Suprapubic skin (tissue), 4 donors: ENCODE measurements around the gene CERS6. TPM values are rescaled to one million over a fixed set of nuclear protein-coding genes. Genes with fewer than 3 reads are reported as not detected.

Source experiments
- DNase-seq, 2 donors: peaks; one replicate each; pipeline ENCODE4 v3.0.0-alpha.2; 2019; ENCODE audit warnings: low spot score in 2 of 2
- H3K27ac ChIP-seq: fragments of 200-600 bp; sonication (generic); one replicate; pipeline ENCODE4 v1.5.1; 2019
- H3K27me3 ChIP-seq: fragments of 200-600 bp; sonication (generic); one replicate; pipeline ENCODE4 v1.5.1; 2019
- H3K36me3 ChIP-seq: fragments of 200-600 bp; sonication (generic); one replicate; pipeline ENCODE4 v1.5.1; 2019
- H3K4me1 ChIP-seq: fragments of 200-600 bp; sonication (generic); one replicate; pipeline ENCODE4 v1.5.1; 2019
- H3K4me3 ChIP-seq: fragments of 200-600 bp; sonication (generic); one replicate; pipeline ENCODE4 v1.5.1; 2019; ENCODE audit warnings: mild to moderate bottlenecking
- H3K9me3 ChIP-seq: fragments of 200-600 bp; sonication (generic); one replicate; pipeline ENCODE4 v1.5.1; 2019
- CTCF ChIP-seq, 2 donors: fragments of 200-600 bp in 1 of 2; fragments of 450-650 bp in 1 of 2; sonication (generic) in 1 of 2; IDR thresholded peaks; one replicate each; pipeline ENCODE4 v1.5.1; 2016 to 2019; ENCODE audit warnings: antibody characterized with exemption in 2 of 2, mild to moderate bottlenecking in 1 of 2, moderate library complexity in 1 of 2
- EP300 ChIP-seq: sonication (generic); formaldehyde crosslinking; IDR thresholded peaks from one replicate; pipeline ENCODE4 v1.6.1; 2017; ENCODE audit warnings: antibody characterized with exemption
- POLR2A ChIP-seq, 2 donors: fragments of 450-650 bp; IDR thresholded peaks; one replicate each; pipeline ENCODE4 v1.6.1; 2017; ENCODE audit warnings: antibody characterized with exemption in 2 of 2, mild to moderate bottlenecking in 2 of 2, moderate library complexity in 2 of 2
- POLR2AphosphoS5 ChIP-seq, 3 donors: sonication (generic); formaldehyde crosslinking; IDR thresholded peaks; one replicate each; pipeline ENCODE4 v1.6.1; 2017; ENCODE audit warnings: antibody characterized with exemption in 3 of 3
- WGBS: methylation state at CpG from one replicate; pipeline ENCODE4 v1.1.5; 2018; 5-methylcytosine and 5-hydroxymethylcytosine counted together
- total RNA-seq, 4 donors: library from RNA; depleted of rRNA; stranded (reverse); fragments of >200 nt; gene quantifications; one replicate each; pipeline ENCODE4 v1.1.0, GENCODE V29; 2016

The CERS6 gene
- total RNA-seq, 4 donors from 2014 or later, result 68.7 to 83.3 (median 77.0) TPM

- H3K4me3 ChIP-seq, result no peak overlapping the region
- H3K9me3 ChIP-seq, result no peaks in the 10 kb centered on the region
- no peak overlapping the region for H3K27ac ChIP-seq
- no peak for TF ChIP-seq EP300
- no peak for TF ChIP-seq CTCF (IDR thresholded peaks at IDR 0.05)
- TF ChIP-seq POLR2A (IDR thresholded peaks at IDR 0.05), result no peak
- TF ChIP-seq POLR2AphosphoS5 (IDR thresholded peaks at IDR 0.05), result no peak
- no peaks in the 10 kb centered on the region for H3K36me3 ChIP-seq
- H3K4me1 ChIP-seq, result no peaks in the 10 kb centered on the region
- no peak for DNase-seq
- WGBS, result 75% methylated on average over 3 of the region's 3 CpGs
- H3K27me3 ChIP-seq, result no peaks in the 10 kb centered on the region
Observed at GRCh38 chr2:168424971-168425370, 31.1 kb upstream of the CERS6 start.

GRCh38 chr2:168426861-168427260, 29.2 kb upstream of the CERS6 start:
- WGBS, result 93% methylated on average over 2 of the region's 2 CpGs
- no peaks in the 10 kb centered on the region for H3K9me3 ChIP-seq

GRCh38 chr2:168427451-168427850, 28.6 kb upstream of the CERS6 start:
- Histone ChIP-seq H3K27ac (no peak overlapping the region), H3K27me3 (no peaks in the 10 kb centered on the region), H3K9me3 (no peaks in the 10 kb centered on the region), H3K4me1 (no peaks in the 10 kb centered on the region), H3K36me3 (no peaks in the 10 kb centered on the region), H3K4me3 (no peak overlapping the region)
- DNase-seq, result no peak
- TF ChIP-seq POLR2A (IDR thresholded peaks at IDR 0.05) (no peak), POLR2AphosphoS5 (IDR thresholded peaks at IDR 0.05) (no peak), EP300 (no peak), CTCF (IDR thresholded peaks at IDR 0.05) (no peak)
- 54% methylated on average over 3 of the region's 3 CpGs for WGBS

More at GRCh38 chr2:168426861-168427260, 29.2 kb upstream of the CERS6 start:
- Histone ChIP-seq H3K36me3 (no peaks in the 10 kb centered on the region), H3K4me3 (no peak overlapping the region), H3K27ac (no peak overlapping the region), H3K4me1 (no peaks in the 10 kb centered on the region), H3K27me3 (no peaks in the 10 kb centered on the region)
- TF ChIP-seq EP300 (no peak), POLR2A (IDR thresholded peaks at IDR 0.05) (no peak), POLR2AphosphoS5 (IDR thresholded peaks at IDR 0.05) (no peak), CTCF (IDR thresholded peaks at IDR 0.05) (no peak)
- DNase-seq, result no peak

DNA sequence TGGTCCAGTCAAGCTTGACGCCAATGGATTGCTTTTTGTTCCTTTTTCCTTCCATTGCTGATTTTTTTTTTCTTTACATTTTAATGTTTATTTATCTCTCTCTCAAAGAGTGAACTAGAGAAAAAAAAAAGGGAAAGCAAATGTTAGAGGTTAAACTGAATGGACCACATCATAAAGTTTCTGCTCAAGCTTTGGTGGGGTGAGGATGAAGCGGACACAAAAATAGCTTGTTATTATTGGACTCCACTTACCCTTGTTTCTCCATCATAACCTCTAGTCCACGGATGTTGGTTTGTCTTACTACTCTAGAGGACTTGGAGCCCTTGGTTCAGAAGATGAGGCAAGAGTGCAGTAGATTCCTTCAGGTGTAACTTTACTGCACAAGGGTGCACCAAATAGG, 27.6 kb upstream of the CERS6 start:
- no peaks in the 10 kb centered on the region for H3K9me3 ChIP-seq
- no peaks in the 10 kb centered on the region for H3K4me1 ChIP-seq
- TF ChIP-seq EP300, result no peak
- no peak for TF ChIP-seq POLR2A (IDR thresholded peaks at IDR 0.05)
- no peak for TF ChIP-seq CTCF (IDR thresholded peaks at IDR 0.05)
- TF ChIP-seq POLR2AphosphoS5 (IDR thresholded peaks at IDR 0.05), result no peak
- 94% methylated on average over 3 of the region's 3 CpGs for WGBS
- H3K4me3 ChIP-seq, result no peak overlapping the region
- no peaks in the 10 kb centered on the region for H3K27me3 ChIP-seq
- no peak for DNase-seq
- H3K36me3 ChIP-seq, result no peaks in the 10 kb centered on the region
- no peak overlapping the region for H3K27ac ChIP-seq

DNA sequence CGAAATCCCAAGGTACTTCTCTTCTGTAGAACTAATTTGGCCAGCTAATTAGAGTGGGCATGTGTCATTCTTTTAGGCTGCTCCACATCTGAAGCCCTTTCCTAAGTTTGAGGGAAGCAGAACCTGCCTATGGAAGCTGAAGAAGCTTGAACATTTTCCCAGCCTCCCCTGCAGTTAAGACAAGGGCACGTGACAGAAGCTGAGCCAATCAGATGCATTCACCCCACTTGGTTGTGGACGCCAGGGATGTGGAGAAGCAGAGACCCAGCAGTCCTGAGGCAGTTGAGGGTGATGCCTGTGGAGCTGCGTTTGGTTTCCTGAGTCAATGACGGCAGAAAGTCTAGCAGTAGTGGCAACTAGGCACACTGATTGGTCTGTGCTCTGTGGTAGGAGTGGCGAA, 26.1 kb upstream of the CERS6 start:
- Histone ChIP-seq H3K27ac (no peak overlapping the region), H3K27me3 (no peaks in the 10 kb centered on the region), H3K36me3 (no peaks in the 10 kb centered on the region), H3K4me3 (no peak overlapping the region), H3K9me3 (no peaks in the 10 kb centered on the region), H3K4me1 (peaks cover 3% of the 10 kb centered on the region)
- WGBS, result 82% methylated on average over 6 of the region's 6 CpGs
- no peak for DNase-seq
- TF ChIP-seq POLR2AphosphoS5 (IDR thresholded peaks at IDR 0.05) (no peak), CTCF (IDR thresholded peaks at IDR 0.05) (no peak), EP300 (no peak), POLR2A (IDR thresholded peaks at IDR 0.05) (no peak)
